BE2C (cell line): Measurements from ENCODE around the gene COL25A1.

Experiments
- DNase-seq: peaks from one replicate; pipeline ENCODE4 v3.0.0-alpha.2; 2020
- H3K27me3 ChIP-seq: fragments of 250-450 bp; sonication (Bioruptor Pico); 2 replicates; pipeline ENCODE4 v1.5.1; 2020; ENCODE audit warnings: mild to moderate bottlenecking
- H3K36me3 ChIP-seq: fragments of 250-450 bp; sonication (Bioruptor Pico); 2 replicates; pipeline ENCODE4 v1.5.1; 2020; ENCODE audit warnings: mild to moderate bottlenecking
- H3K4me1 ChIP-seq: fragments of 250-450 bp; sonication (Bioruptor Pico); 2 replicates; pipeline ENCODE4 v1.5.1; 2020
- H3K4me3 ChIP-seq: 2 replicates; pipeline ENCODE4 v1.5.1; 2011; ENCODE audit warnings: low read depth, low read length
- H3K9me3 ChIP-seq: fragments of 250-450 bp; sonication (Bioruptor Pico); 2 replicates; pipeline ENCODE4 v1.5.1; 2020
- CTCF ChIP-seq: IDR thresholded peaks from 2 replicates; pipeline ENCODE4 v1.5.1; 2012; ENCODE audit warnings: mild to moderate bottlenecking, low read depth, low read length

The COL25A1 gene

GRCh38 chr4:108830509-108831244, 471.8 kb downstream of the COL25A1 start:
- H3K9me3 ChIP-seq: no peaks in the 10 kb centered on the region
- no peak for TF ChIP-seq CTCF
- no peak overlapping the region for H3K4me3 ChIP-seq
- no peaks in the 10 kb centered on the region for H3K4me1 ChIP-seq
- H3K36me3 ChIP-seq: no peaks in the 10 kb centered on the region
- peak; percentile 11 for DNase-seq
- peaks cover 11% of the 10 kb centered on the region for H3K27me3 ChIP-seq

GRCh38 chr4:108829966-108830492, 472.4 kb downstream of the COL25A1 start:
- no peak for DNase-seq
- H3K4me1 ChIP-seq: no peaks in the 10 kb centered on the region
- H3K36me3 ChIP-seq: no peaks in the 10 kb centered on the region
- TF ChIP-seq CTCF: no peak
- H3K4me3 ChIP-seq: no peak overlapping the region
- H3K9me3 ChIP-seq: no peaks in the 10 kb centered on the region
- H3K27me3 ChIP-seq: peaks cover 11% of the 10 kb centered on the region

GRCh38 chr4:108828620-108829019, 473.8 kb downstream of the COL25A1 start:
- Histone ChIP-seq H3K9me3 (no peaks in the 10 kb centered on the region), H3K36me3 (no peaks in the 10 kb centered on the region), H3K27me3 (peaks cover 6% of the 10 kb centered on the region), H3K4me1 (no peaks in the 10 kb centered on the region), H3K4me3 (no peak overlapping the region)
- no peak for TF ChIP-seq CTCF
- no peak for DNase-seq

GRCh38 chr4:108825737-108826136, 476.7 kb downstream of the COL25A1 start:
- no peaks in the 10 kb centered on the region for H3K9me3 ChIP-seq
- H3K4me3 ChIP-seq: no peak overlapping the region
- no peaks in the 10 kb centered on the region for H3K36me3 ChIP-seq
- TF ChIP-seq CTCF: no peak
- DNase-seq: no peak
- H3K4me1 ChIP-seq: no peaks in the 10 kb centered on the region
- peaks cover 3% of the 10 kb centered on the region for H3K27me3 ChIP-seq

GRCh38 chr4:108821351-108821930, 481.0 kb downstream of the COL25A1 start:
- no peak for DNase-seq
- TF ChIP-seq CTCF: no peak
- Histone ChIP-seq H3K9me3 (no peaks in the 10 kb centered on the region), H3K4me1 (no peaks in the 10 kb centered on the region), H3K27me3 (peaks cover 4% of the 10 kb centered on the region; the same call in 1 of the 2 replicates), H3K4me3 (no peak overlapping the region), H3K36me3 (no peaks in the 10 kb centered on the region)
